ENCODE data around the gene CD96.
"Not testable (repeated sequence)": the region's sequence is repeated elsewhere in the genome, so short reads cannot be mapped to it uniquely, and the experiment has no call there.

Gene CD96

GRCh38 chr3:111595232-111595631 is 53.2 kb downstream of the CD96 start, which contains the start of gene ZBED2:
Gene ZBED2 (minus strand): TSS chr3:111595346. CDS start chr3:111594201, 1,145 bp downstream.
- DNase-seq, result no peak

- DNase-seq, result no peak
Measured at GRCh38 chr3:111596328-111596727, 54.3 kb downstream of the CD96 start.

GRCh38 chr3:111598139-111598538 is 56.1 kb downstream of the CD96 start:
- DNase-seq, result no peak

DNA sequence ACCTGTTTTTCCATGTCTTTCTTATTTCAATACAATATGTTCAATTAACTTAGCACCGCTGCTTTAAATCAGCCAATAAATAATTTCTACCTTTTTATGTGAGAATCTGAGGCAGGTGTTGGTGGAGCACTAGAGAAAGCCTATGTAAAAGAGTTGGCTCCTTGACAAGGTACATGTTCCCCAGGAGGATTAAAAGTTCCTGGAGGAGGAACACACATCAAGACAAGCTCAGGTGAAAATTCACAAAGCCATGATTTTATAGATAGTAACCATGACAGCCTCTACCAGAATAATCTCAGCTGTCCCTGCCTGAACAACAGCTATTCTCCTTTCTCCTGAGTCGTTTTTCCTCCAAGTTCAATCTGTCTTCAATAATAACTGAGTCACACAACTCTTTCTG is 56.6 kb downstream of the CD96 start:
- no peak for DNase-seq

DNA sequence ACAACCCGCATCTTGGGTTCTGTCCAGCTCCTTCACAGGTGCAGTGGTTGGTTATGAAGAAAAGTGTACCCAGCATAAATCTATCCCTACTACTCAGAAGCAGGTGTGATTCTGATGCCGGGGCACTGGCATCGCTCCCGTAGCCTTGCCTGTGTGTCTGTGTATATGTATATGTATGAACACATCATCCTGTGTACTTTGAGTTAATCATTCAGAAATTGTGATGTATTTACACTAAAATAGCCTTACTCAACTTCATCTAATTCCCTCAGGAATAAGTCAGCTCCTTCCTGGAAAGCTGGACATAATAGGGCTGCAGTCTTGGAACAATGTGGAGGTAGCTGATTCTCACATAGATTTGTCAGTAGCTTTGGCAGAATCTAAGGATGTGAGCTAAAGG is 59.8 kb downstream of the CD96 start:
- DNase-seq, result no peak

DNA sequence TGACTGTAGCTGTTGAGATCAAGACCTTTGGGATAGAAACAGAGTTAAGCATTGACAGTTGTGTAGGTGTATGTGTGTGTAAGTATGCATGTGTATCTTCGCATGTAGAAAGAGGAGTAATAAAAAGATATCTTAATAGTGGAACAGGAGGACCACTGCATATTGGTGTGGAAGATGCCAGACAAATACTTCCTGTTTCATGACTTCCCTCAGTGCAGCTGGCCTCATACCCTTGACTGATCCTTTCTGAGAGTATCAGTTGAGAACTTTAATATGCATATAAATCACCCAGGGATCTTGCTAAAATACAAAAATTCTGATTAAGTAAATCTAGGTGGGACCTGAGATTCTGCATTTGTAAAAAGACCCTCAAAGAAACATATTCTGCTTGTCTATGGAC is 61.7 kb downstream of the CD96 start:
- no peak for DNase-seq

DNA sequence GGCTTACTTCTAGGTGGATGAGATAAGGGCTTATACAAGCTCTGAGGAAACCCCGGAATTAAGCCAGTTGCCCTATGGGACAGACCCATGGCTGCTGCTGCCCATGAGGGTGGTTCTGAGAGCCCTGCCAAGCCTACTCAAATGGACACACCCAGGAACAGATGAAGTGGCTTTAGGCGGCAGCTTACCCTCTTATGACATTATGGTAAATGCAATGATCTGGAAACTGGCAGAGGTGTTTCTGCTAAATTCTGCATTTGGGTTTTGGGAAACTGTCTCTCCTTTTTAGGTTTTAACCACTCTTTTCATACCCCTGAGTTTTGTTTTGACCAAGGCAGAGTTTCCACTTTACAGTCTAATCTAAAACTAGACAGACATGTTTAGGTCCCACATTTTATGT is 62.1 kb downstream of the CD96 start:
- no peak for DNase-seq

DNA sequence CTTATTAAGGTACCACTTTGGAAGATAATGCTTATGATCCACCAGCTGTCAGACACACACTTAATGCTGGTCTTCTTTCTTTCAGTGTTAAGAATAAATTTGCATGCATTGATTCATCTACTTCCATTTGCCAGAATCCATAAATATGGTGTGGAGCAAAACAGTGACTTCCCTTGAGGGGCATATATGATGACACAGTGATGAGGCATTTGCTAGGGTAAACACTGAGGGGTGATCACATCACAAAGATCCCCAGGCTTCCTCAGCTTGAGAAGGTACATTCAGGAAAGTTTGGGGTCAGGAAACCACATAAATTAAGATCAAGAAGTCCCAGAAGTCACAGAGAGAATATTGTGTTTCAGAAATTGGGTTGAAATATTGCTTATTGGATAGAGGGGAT is 63.0 kb downstream of the CD96 start:
- DNase-seq, result no peak

GRCh38 chr3:111605493-111605892 is 63.5 kb downstream of the CD96 start:
- DNase-seq, result no peak

DNA sequence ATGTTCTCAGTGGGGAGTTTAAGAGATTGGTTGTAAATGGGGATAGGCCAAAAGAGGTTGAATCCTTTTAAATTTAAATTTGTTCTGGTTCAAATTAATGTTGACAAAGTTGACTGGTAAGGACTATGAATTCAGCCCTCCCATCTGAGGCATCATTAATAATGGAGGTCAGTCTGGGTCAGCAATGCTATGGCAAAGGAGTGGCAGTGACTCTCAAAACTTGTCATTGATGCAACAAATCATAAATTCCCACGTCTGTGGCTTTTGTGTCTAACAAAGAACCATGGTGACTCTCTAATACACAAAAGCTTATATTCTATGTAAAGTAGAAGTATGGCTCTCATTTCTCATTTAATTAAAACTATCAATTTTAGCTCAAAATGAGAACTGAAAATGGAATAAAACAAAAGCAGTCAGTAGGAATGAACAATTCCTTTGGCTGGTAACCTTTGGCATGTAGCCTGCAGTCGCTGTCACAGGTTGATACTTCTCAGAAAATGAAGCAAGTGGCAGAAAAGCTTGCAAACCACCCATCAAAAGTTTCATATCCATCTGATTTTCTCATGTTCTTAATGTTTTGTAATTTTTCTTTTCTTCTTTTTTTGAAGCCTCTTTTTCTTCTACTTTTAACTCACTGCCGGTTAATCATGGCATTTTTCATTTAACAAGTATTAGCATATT is 65.4 kb downstream of the CD96 start:
- no peak for DNase-seq

GRCh38 chr3:111608383-111608782 is 66.4 kb downstream of the CD96 start:
- no peak for DNase-seq

DNA sequence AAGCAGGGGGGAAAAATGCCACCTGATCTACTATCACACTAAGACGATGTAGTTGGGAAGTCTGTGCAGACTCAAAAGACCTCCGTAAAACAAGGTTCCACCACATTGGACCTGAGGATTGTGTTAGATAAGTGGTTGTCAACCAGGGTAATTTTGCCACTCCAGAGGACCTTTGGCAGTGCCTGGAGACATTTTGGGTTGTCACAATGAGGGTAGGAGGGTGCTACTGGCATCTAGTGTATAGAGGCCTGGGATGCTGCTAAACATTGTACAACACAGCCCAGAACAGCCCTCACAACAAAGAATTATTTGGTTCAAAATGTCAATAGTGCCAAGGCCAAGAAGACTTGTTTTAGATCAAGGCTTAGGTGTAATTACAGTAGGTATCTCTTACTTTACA is 67.7 kb downstream of the CD96 start:
- DNase-seq, result no peak

DNA sequence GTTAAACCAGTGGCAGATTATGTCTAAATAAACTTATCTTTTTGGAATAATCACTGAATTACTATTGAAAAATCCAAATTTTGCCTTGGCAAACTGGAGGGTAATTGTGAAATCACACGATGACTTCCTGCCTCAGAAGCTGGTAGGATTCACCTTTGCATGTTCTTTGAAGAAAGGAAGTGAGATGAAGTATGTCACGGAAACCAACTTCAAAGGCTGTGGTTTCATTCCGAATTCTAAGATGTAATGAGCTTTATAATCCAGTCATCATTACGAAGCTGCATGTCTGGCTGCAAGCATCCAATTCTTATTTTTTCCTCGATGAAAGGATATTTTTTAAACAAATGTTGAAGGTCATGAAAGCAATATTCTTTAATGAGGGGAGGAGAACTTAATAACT is 68.2 kb downstream of the CD96 start:
- DNase-seq, result no peak

DNA sequence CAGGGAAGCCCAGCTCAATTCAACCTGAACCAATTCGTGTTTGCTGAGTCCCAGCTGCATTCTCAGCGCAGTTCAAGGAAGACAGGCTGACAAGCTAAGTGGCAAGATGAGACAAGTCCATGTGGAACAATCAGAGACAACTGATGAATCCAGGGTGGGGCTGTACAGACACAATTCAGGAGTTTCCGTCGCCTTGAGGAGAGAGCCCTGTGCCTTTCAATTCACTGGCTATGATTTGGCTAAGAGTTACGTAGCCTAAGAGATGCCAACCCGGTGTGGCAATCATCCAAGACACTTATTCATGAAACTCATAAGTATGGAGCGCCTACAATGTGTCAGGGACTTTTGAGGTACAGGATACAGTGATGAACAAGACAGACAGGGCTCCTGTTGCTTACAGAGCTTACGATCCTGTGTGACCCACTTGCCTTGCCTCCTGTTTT is 68.6 kb downstream of the CD96 start:
- DNase-seq, result no peak

DNA sequence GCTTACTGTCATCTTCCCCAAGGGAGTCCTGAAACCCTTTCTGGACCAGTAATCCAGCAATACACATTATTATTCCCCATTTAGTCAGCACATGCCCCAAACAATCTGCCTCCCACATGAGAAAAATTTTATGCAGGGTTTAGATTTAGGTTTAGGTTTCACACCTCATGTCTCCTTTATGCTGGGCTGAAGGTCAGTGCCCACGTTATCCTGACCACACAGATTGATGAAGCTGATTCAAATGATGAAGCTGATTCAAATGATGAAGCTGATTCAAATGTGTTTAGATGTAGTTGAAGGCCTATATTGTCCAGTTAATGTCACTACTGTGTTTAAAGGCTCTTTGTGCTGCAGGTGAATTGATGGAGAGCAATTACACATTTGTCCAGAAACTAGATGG is 71.3 kb downstream of the CD96 start:
- no peak for DNase-seq

GRCh38 chr3:111615880-111616279 is 73.9 kb downstream of the CD96 start:
- no peak for DNase-seq

DNA sequence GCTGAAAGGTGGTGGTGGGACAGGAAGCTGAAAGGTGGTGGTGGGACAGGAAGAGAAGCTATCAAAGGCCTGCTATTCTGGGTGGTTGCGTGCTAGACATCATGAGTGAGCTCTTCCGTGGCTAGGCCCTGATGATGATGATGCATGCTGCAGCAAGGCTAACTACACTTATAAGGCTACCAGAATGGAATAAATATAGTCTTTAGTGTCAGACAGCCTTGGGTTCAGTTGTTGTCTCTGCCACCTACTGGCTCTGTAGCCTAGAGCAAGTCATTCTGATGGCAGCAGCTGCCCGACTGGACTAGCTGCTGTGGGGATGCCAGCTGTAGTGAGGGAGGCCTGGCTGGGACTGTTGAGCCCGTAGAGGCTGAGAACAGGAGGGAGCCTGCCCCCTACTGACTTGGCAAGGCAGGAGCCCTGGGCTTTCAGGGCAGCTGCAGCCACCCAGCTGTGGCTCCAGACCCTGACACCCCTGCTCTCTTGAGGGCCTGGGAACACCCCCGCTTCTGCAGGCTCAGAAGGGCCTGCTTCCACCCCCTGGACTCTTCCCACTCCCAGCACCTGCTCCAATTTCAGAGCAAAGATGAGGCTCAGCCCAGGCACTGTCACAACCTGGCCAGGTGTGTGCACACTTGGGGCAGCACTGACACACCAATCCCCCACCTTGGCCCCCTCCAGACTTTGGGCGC is 74.6 kb downstream of the CD96 start:
- DNase-seq, result peak in 1 of 4 experiments; percentile 9

- no peak for DNase-seq
Measured at GRCh38 chr3:111617406-111617805, 75.4 kb downstream of the CD96 start.

DNA sequence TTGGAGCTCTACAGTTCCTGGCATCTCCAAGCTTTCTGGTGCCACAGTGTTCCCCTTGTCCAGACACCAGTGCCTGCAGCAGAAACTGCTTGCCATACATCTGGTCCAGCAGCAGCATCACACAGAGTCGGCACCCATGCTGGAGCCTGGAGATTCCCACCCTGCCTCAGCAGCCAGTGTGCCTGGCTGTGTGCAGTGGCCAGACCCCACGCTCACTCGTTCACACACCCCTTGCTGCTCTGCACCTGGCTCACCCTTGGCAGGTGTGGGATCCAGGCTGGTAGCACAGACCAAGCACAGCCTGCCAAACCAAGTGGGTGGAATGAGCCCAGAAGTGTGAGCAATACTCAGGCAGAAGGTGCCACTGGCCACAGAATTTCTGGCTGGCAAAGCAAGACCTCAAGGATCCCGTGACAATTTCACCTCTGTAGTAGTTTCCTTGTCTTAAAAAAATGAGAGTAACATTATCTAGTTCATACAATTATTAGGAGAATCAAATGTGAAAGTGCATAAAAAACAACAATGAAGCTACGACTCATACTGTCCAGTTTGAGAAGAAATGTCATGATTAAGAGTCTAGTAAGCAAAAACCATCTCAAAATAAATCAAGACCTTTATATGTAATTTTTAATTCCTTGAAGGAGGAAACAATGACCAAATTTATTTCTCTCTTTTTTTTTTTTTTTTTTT is 76.1 kb downstream of the CD96 start:
- no peak for DNase-seq

DNA sequence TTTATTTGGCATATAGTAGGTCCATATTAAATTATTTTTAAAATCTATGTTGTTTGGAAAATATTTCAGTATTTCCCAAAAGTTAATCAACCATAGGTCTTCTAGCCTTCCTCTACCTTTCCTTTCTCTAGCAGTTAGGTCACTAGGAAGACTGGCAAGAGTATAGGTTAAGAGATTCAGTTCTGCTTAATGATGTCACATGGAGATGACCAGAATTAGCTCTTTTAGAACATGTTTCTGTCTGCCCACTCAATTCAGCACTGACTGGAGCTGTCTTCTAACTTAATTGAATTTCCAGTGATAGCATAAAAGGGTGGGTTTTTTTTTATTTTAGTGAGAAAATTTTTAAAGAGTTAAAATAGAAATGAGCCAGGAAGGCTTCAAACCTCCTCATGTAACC is 76.9 kb downstream of the CD96 start:
- DNase-seq, result no peak

- no peak for DNase-seq
Measured at GRCh38 chr3:111619833-111620232, 77.8 kb downstream of the CD96 start.

- DNase-seq, result no peak
Measured at GRCh38 chr3:111621535-111621934, 79.5 kb downstream of the CD96 start.

GRCh38 chr3:111627092-111627491 is 85.1 kb downstream of the CD96 start:
- DNase-seq, result no peak

DNA sequence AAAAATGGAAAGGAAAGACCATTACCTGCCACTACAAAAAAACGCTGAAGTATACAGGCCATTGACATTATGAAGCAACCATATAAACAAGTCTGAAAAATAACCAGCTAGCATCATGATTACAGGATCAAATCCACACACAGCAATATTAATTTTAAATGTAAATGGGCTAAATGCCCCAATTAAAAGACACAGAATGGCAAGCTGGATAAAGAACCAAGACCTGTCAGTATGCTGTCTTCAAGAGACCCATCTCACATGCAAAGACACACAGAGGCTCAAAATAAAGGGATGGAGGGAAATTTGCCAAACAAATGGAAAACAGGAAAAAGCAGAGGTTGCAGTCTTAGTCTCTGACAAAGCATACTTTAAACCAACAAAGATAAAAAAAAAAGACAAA is 87.0 kb downstream of the CD96 start:
- not testable (repeated sequence) for DNase-seq
